Prostate gland (tissue), 2 donors: ENCODE results near the gene DGKQ. TPM values are rescaled to one million over a fixed set of nuclear protein-coding genes. Genes with fewer than 3 reads are reported as not detected.

Experiments
- DNase-seq: peaks from one replicate; pipeline ENCODE4 v3.0.0-alpha.2; 2019; ENCODE audit warnings: low spot score
- H3K27ac ChIP-seq, 2 donors: fragments of 200-600 bp; sonication (generic); 2 replicates each; pipeline ENCODE4 v1.5.1; 2017 to 2019
- H3K27me3 ChIP-seq: fragments of 200-600 bp; sonication (generic); replicated peaks from 2 replicates; pipeline ENCODE4 v1.5.1; 2019; ENCODE audit not compliant: insufficient read depth
- H3K36me3 ChIP-seq, 2 donors: fragments of 200-600 bp; sonication (generic); 1 replicate in 1 of 2; 2 replicates in 1 of 2; pipeline versions ENCODE4 v1.5.1 to v1.8.1; 2017 to 2019
- H3K4me1 ChIP-seq: fragments of 200-600 bp; sonication (generic); replicated peaks from 2 replicates; pipeline ENCODE4 v1.5.1; 2019
- H3K4me3 ChIP-seq, 2 donors: fragments of 200-600 bp; sonication (generic); 2 replicates each; pipeline ENCODE4 v1.5.1; 2017 to 2019
- H3K9me3 ChIP-seq: fragments of 200-600 bp; sonication (generic); 2 replicates; pipeline ENCODE4 v1.5.1; 2017
- CTCF ChIP-seq, 4 experiments: fragments of 200-600 bp in 2 of 4; fragments of 450-650 bp in 2 of 4; sonication (generic) in 2 of 4; IDR thresholded peaks; 1 replicate in 3 of 4; 2 replicates in 1 of 4; pipeline ENCODE4 v1.5.1; 2016 to 2019; ENCODE audit warnings: antibody characterized with exemption in 4 of 4, mild to moderate bottlenecking in 2 of 4, moderate library complexity in 2 of 4
- POLR2A ChIP-seq: fragments of 450-650 bp; IDR thresholded peaks from one replicate; pipeline ENCODE4 v1.6.1; 2016; ENCODE audit warnings: antibody characterized with exemption, mild to moderate bottlenecking
- POLR2AphosphoS5 ChIP-seq: sonication (generic); formaldehyde crosslinking; IDR thresholded peaks from one replicate; pipeline ENCODE4 v1.6.1; 2017; ENCODE audit warnings: antibody characterized with exemption
- WGBS: methylation state at CpG from one replicate; pipeline ENCODE4 v1.1.5; 2018; 5-methylcytosine and 5-hydroxymethylcytosine counted together
- intact Hi-C: fragments of 100-400 bp; cut with DNase I; formaldehyde crosslinking; loops from one replicate; pipeline ENCODE4 v1.14.2; 2022
- total RNA-seq, 2 donors: library from RNA; depleted of rRNA; stranded (reverse); fragments of >200 nt; gene quantifications; one replicate each; pipeline ENCODE4 v1.1.0, GENCODE V29; 2016

DGKQ gene
- total RNA-seq, 2 donors from 2014 or later, result 10.4 to 17.1 TPM

GRCh38 chr4:953574-953915 lies 19.8 kb downstream of the DGKQ start:
- intact Hi-C loops, result no loop called here
- Histone ChIP-seq H3K27me3 (no peaks in the 10 kb centered on the region), H3K27ac (no peak overlapping the region), H3K36me3 (no peaks in the 10 kb centered on the region), H3K4me3 (no peak overlapping the region), H3K9me3 (no peaks in the 10 kb centered on the region), H3K4me1 (no peaks in the 10 kb centered on the region)
- WGBS, result 98% methylated on average over 13 of the region's 13 CpGs
- TF ChIP-seq CTCF (IDR thresholded peaks at IDR 0.05), result no peak
- no peak for TF ChIP-seq POLR2AphosphoS5
- TF ChIP-seq POLR2A, result no peak
- no peak for DNase-seq

- Histone ChIP-seq H3K36me3 (no peaks in the 10 kb centered on the region), H3K9me3 (no peaks in the 10 kb centered on the region), H3K27me3 (no peaks in the 10 kb centered on the region), H3K27ac (no peak overlapping the region), H3K4me3 (no peak overlapping the region), H3K4me1 (no peaks in the 10 kb centered on the region)
- 95% methylated on average over 26 of the region's 28 CpGs for WGBS
- TF ChIP-seq CTCF (IDR thresholded peaks at IDR 0.05) (no peak), POLR2AphosphoS5 (no peak), POLR2A (no peak)
- no peak for DNase-seq
- intact Hi-C loops, result no loop called here
Measured at GRCh38 chr4:952881-953573, 20.3 kb downstream of the DGKQ start.

GRCh38 chr4:951594-952468 lies 21.5 kb downstream of the DGKQ start:
- WGBS, result 85% methylated on average over 23 of the region's 23 CpGs
- Histone ChIP-seq H3K9me3 (no peaks in the 10 kb centered on the region), H3K4me3 (no peak overlapping the region), H3K27me3 (no peaks in the 10 kb centered on the region), H3K4me1 (no peaks in the 10 kb centered on the region), H3K27ac (no peak overlapping the region), H3K36me3 (no peaks in the 10 kb centered on the region)
- TF ChIP-seq CTCF (IDR thresholded peaks at IDR 0.05) (no peak), POLR2A (no peak), POLR2AphosphoS5 (no peak)
- intact Hi-C loops, result no loop called here
- DNase-seq, result no peak

- intact Hi-C loops, result no loop called here
- Histone ChIP-seq H3K27me3 (no peaks in the 10 kb centered on the region), H3K9me3 (no peaks in the 10 kb centered on the region), H3K36me3 (no peaks in the 10 kb centered on the region), H3K4me3 (no peak overlapping the region), H3K4me1 (no peaks in the 10 kb centered on the region), H3K27ac (no peak overlapping the region)
- no peak for TF ChIP-seq POLR2A
- no peak for TF ChIP-seq POLR2AphosphoS5
- no peak for TF ChIP-seq CTCF (IDR thresholded peaks at IDR 0.05)
- no peak for DNase-seq
- WGBS, result 68% methylated on average over 7 of the region's 7 CpGs
Measured at GRCh38 chr4:951186-951585, 22.2 kb downstream of the DGKQ start.
